ENCODE results near the gene FOXN4. TPM values are rescaled to one million over a fixed set of nuclear protein-coding genes. Genes with fewer than 3 reads are reported as not detected.
A peak's percentile ranks its signal among the peaks of the same experiment; 100 is the strongest.

FOXN4 gene
- total and polyA plus RNA-seq, 4 donors = 0.04 to 0.26 (median 0.15) TPM

- Histone ChIP-seq H3K27me3 (ENCODE audit: control insufficient read depth in 3 of 3, insufficient read depth in 3 of 3, low read length in 2 of 3) (no peaks in the 10 kb centered on the region), H3K36me3 (ENCODE audit: control insufficient read depth in 4 of 4, insufficient read depth in 4 of 4, low read length in 4 of 4) (peaks cover 4 to 31% (median 12%) of the 10 kb centered on the region in 4 donors), H3K9me3 (ENCODE audit: control insufficient read depth in 4 of 4, insufficient read depth in 3 of 4, low read length in 3 of 4) (peaks cover 0 to 4% (median 0%) of the 10 kb centered on the region in 4 donors), H3K27ac (ENCODE audit: low read depth in 1 of 2, low read length in 1 of 2) (no peak overlapping the region), H3K4me1 (ENCODE audit: control insufficient read depth in 5 of 5, insufficient read depth in 5 of 5, low read length in 5 of 5) (peaks cover 0 to 5% (median 0%) of the 10 kb centered on the region in 5 donors), H3K4me3 (no peak overlapping the region), H3K9ac (ENCODE audit: insufficient read depth in 1 of 2, low read length in 2 of 2) (no peak overlapping the region)
- no peak for ATAC-seq (ENCODE audit: insufficient read depth, low FRiP score)
- DNase-seq = no peak
- TF ChIP-seq CTCF (IDR thresholded peaks at IDR 0.05; ENCODE audit: control extremely low read depth, extremely low read depth) = no peak
- 92 to 94% methylated on average over 16 of the region's 16 CpGs for WGBS, 2 donors
Measured at GRCh38 chr12:109266106-109266879, 42.8 kb downstream of the FOXN4 start.

GRCh38 chr12:109264943-109265650, 44.0 kb downstream of the FOXN4 start:
- Histone ChIP-seq H3K9me3 (ENCODE audit: control insufficient read depth in 4 of 4, insufficient read depth in 3 of 4, low read length in 3 of 4) (no peaks in the 10 kb centered on the region), H3K4me3 (no peak overlapping the region), H3K27ac (ENCODE audit: low read depth in 1 of 2, low read length in 1 of 2) (no peak overlapping the region), H3K27me3 (ENCODE audit: control insufficient read depth in 3 of 3, insufficient read depth in 3 of 3, low read length in 2 of 3) (no peaks in the 10 kb centered on the region), H3K9ac (ENCODE audit: insufficient read depth in 1 of 2, low read length in 2 of 2) (no peak overlapping the region), H3K36me3 (ENCODE audit: control insufficient read depth in 4 of 4, insufficient read depth in 4 of 4, low read length in 4 of 4) (peaks cover 4 to 34% (median 15%) of the 10 kb centered on the region in 4 donors), H3K4me1 (ENCODE audit: control insufficient read depth in 5 of 5, insufficient read depth in 5 of 5, low read length in 5 of 5) (peaks cover 0 to 5% (median 0%) of the 10 kb centered on the region in 5 donors)
- TF ChIP-seq CTCF (IDR thresholded peaks at IDR 0.05; ENCODE audit: control extremely low read depth, extremely low read depth) = no peak
- 86 to 94% methylated on average over 27 of the region's 27 CpGs for WGBS, 2 donors
- ATAC-seq (ENCODE audit: insufficient read depth, low FRiP score) = no peak
- DNase-seq = no peak

GRCh38 chr12:109264095-109264942, 44.8 kb downstream of the FOXN4 start:
- ATAC-seq (ENCODE audit: insufficient read depth, low FRiP score) (peak; percentile 55), DNase-seq (peak; percentile 66 to 76 (median 69))
- TF ChIP-seq CTCF (IDR thresholded peaks at IDR 0.05; ENCODE audit: control extremely low read depth, extremely low read depth) = peak; percentile 13
- Histone ChIP-seq H3K4me3 (no peak overlapping the region), H3K9me3 (ENCODE audit: control insufficient read depth in 4 of 4, insufficient read depth in 3 of 4, low read length in 3 of 4) (no peaks in the 10 kb centered on the region), H3K27ac (ENCODE audit: low read depth in 1 of 2, low read length in 1 of 2) (peak overlapping the region in 1 of 2 donors; percentile 4), H3K4me1 (ENCODE audit: control insufficient read depth in 5 of 5, insufficient read depth in 5 of 5, low read length in 5 of 5) (peaks cover 0 to 5% (median 0%) of the 10 kb centered on the region in 5 donors), H3K36me3 (ENCODE audit: control insufficient read depth in 4 of 4, insufficient read depth in 4 of 4, low read length in 4 of 4) (peaks cover 4 to 36% (median 15%) of the 10 kb centered on the region in 4 donors), H3K27me3 (ENCODE audit: control insufficient read depth in 3 of 3, insufficient read depth in 3 of 3, low read length in 2 of 3) (no peaks in the 10 kb centered on the region), H3K9ac (ENCODE audit: insufficient read depth in 1 of 2, low read length in 2 of 2) (no peak overlapping the region)
- 67 to 77% methylated on average over 23 of the region's 23 CpGs for WGBS, 2 donors

Measured in lung (tissue), 12 donors.